HEK293T (cell line): Measurements from ENCODE around the gene FPGS.

Source experiments
- ARNT ChIP-seq: fragments of 450-650 bp; IDR thresholded peaks from 2 replicates; pipeline ENCODE4 v1.6.1; 2017; ENCODE audit warnings: mild to moderate bottlenecking
- BHLHE40 ChIP-seq: fragments of 450-650 bp; IDR thresholded peaks from 2 replicates; pipeline ENCODE4 v1.6.1; 2016; ENCODE audit warnings: mild to moderate bottlenecking, moderate library complexity, borderline replicate concordance
- FOXA1 ChIP-seq: fragments of 450-650 bp; IDR thresholded peaks from 2 replicates; pipeline ENCODE4 v1.6.1; 2016; ENCODE audit warnings: mild to moderate bottlenecking
- FOXK2 ChIP-seq: fragments of 450-650 bp; IDR thresholded peaks from 2 replicates; pipeline ENCODE4 v1.6.1; 2016; ENCODE audit warnings: mild to moderate bottlenecking
- FOXM1 ChIP-seq: fragments of 450-650 bp; IDR thresholded peaks from 2 replicates; pipeline ENCODE4 v1.6.1; 2017; ENCODE audit warnings: mild to moderate bottlenecking, borderline replicate concordance
- HDGF ChIP-seq: fragments of 450-650 bp; IDR thresholded peaks from 2 replicates; pipeline ENCODE4 v1.6.1; 2017; ENCODE audit warnings: antibody characterized with exemption, borderline replicate concordance
- L3MBTL2 ChIP-seq: fragments of 450-650 bp; conservative IDR thresholded peaks from 2 replicates; pipeline ENCODE4 v1.6.1; 2016; ENCODE audit warnings: mild to moderate bottlenecking
- LEF1 ChIP-seq: fragments of 450-650 bp; IDR thresholded peaks from 2 replicates; pipeline ENCODE4 v1.6.1; 2017; ENCODE audit warnings: mild to moderate bottlenecking, borderline replicate concordance
- NFRKB ChIP-seq: fragments of 450-650 bp; IDR thresholded peaks from 2 replicates; pipeline ENCODE4 v1.6.1; 2016; ENCODE audit warnings: mild to moderate bottlenecking, moderate library complexity
- PKNOX1 ChIP-seq: fragments of 450-650 bp; IDR thresholded peaks from 2 replicates; pipeline ENCODE4 v1.6.1; 2016
- SP1 ChIP-seq: fragments of 450-650 bp; IDR thresholded peaks from 2 replicates; pipeline ENCODE4 v1.6.1; 2017
- SUZ12 ChIP-seq: fragments of 450-650 bp; IDR thresholded peaks from 2 replicates; pipeline ENCODE4 v1.6.1; 2016; ENCODE audit warnings: mild to moderate bottlenecking
- TARDBP ChIP-seq: fragments of 450-650 bp; IDR thresholded peaks from 2 replicates; pipeline ENCODE4 v1.6.1; 2016

GRCh38 chr9:127781806-127782205 is 20.9 kb upstream of the FPGS start:
- TF ChIP-seq L3MBTL2 (no peak), NFRKB (no peak), FOXM1 (no peak), PKNOX1 (no peak), FOXA1 (no peak), BHLHE40 (no peak), ARNT (no peak), TARDBP (no peak), HDGF (no peak), FOXK2 (no peak), SP1 (no peak), SUZ12 (no peak), LEF1 (no peak)
